OCI-LY7 (cell line): ENCODE results near the gene COL25A1.

Experiments used
- EZH2phosphoT487 ChIP-seq: fragments of 200-600 bp; sonication (generic); IDR thresholded peaks from 2 replicates; pipeline ENCODE4 v1.6.1; 2018; ENCODE audit warnings: low read depth, borderline replicate concordance, mild to moderate bottlenecking, mixed run types, antibody characterized with exemption, low read length, moderate library complexity, mixed read lengths
- TF ChIP-seq, protein P1 (sequence below): fragments of 200-600 bp; sonication (generic); conservative IDR thresholded peaks from 2 replicates; pipeline ENCODE4 v1.5.1; 2014; ENCODE audit warnings: mild to moderate bottlenecking, antibody characterized with exemption, low read length, moderate library complexity, mixed read lengths

DNA sequence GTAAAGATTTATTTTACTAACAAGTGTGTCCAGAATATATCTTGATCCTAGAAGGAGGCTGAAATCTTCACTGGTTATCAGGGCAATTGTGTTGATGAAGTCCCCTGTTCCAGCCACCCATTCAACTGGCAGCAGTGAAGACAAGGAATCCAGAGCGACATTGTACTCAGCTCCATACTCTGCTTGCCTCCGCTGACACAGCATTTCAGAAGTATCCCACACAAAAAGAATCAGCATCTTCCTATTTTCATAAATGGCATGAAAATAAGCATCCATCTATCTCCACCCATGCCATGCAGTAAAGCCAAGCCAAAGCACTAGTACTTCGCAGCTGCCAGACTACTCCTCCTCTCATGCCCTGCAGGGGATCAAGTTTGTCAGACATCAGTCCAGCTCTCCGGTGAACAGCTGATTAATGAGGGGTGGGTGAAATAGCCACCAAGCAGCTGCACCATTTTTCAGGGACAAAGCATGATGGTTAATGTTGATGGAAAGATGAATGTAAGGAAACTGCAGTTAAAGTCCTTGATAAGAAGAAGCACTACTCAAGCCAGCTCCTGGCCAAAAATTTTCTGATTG, 54.0 kb downstream of the COL25A1 start:
- TF ChIP-seq, protein P1, sequence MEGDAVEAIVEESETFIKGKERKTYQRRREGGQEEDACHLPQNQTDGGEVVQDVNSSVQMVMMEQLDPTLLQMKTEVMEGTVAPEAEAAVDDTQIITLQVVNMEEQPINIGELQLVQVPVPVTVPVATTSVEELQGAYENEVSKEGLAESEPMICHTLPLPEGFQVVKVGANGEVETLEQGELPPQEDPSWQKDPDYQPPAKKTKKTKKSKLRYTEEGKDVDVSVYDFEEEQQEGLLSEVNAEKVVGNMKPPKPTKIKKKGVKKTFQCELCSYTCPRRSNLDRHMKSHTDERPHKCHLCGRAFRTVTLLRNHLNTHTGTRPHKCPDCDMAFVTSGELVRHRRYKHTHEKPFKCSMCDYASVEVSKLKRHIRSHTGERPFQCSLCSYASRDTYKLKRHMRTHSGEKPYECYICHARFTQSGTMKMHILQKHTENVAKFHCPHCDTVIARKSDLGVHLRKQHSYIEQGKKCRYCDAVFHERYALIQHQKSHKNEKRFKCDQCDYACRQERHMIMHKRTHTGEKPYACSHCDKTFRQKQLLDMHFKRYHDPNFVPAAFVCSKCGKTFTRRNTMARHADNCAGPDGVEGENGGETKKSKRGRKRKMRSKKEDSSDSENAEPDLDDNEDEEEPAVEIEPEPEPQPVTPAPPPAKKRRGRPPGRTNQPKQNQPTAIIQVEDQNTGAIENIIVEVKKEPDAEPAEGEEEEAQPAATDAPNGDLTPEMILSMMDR = no peak
- TF ChIP-seq EZH2phosphoT487 = no peak
